Measurements from ENCODE around the gene TSSK6.

TSSK6 gene

GRCh38 chr19:19502808-19503602, 12.3 kb downstream of the TSSK6 start:
- no peak for DNase-seq

GRCh38 chr19:19502281-19502680, 13.1 kb downstream of the TSSK6 start:
- DNase-seq = no peak

GRCh38 chr19:19501798-19502197, 13.6 kb downstream of the TSSK6 start:
- no peak for DNase-seq

GRCh38 chr19:19500975-19501644, 14.2 kb downstream of the TSSK6 start:
- DNase-seq = no peak

- DNase-seq = no peak
Measured at GRCh38 chr19:19499272-19499995, 15.9 kb downstream of the TSSK6 start.

GRCh38 chr19:19498255-19498991, 16.9 kb downstream of the TSSK6 start:
- no peak for DNase-seq

- DNase-seq = no peak
Measured at GRCh38 chr19:19495614-19496603, 19.4 kb downstream of the TSSK6 start.

- no peak for DNase-seq
Measured at GRCh38 chr19:19493841-19494546, 21.4 kb downstream of the TSSK6 start.

- no peak for DNase-seq
Measured at GRCh38 chr19:19492026-19492610, 23.2 kb downstream of the TSSK6 start.

- DNase-seq = no peak
Measured at GRCh38 chr19:19491321-19492025, 23.9 kb downstream of the TSSK6 start.

GRCh38 chr19:19490214-19490968, 25.0 kb downstream of the TSSK6 start:
- DNase-seq = peak; percentile 81

GRCh38 chr19:19489804-19490204, 25.5 kb downstream of the TSSK6 start:
- DNase-seq = peak; percentile 7

- DNase-seq = peak; percentile 85
Measured at GRCh38 chr19:19488875-19489690, 26.3 kb downstream of the TSSK6 start.

- DNase-seq = no peak
Measured at GRCh38 chr19:19487950-19488874, 27.1 kb downstream of the TSSK6 start.

- no peak for DNase-seq
Measured at GRCh38 chr19:19487077-19487949, 28.0 kb downstream of the TSSK6 start.

Measured in activated naive CD4-positive, alpha-beta T cell treated with Interleukin-2 at 50 U/mL for 16 hours (primary cell).